PC-3 (cell line): Measurements from ENCODE around the gene CIAO3.

Experiments
- EZH2 ChIP-seq: fragments of 300-600 bp; sonication (generic); IDR thresholded peaks from one replicate; pipeline ENCODE4 v1.6.1; 2017; ENCODE audit warnings: antibody characterized with exemption, mild to moderate bottlenecking, low read length; ENCODE audit not compliant: unreplicated experiment
- TF ChIP-seq, protein P1 (sequence below): fragments of 300-600 bp; sonication (generic); conservative IDR thresholded peaks from 2 replicates; pipeline ENCODE4 v1.5.1; 2017; ENCODE audit warnings: antibody characterized with exemption, low read depth, mild to moderate bottlenecking, low read length

- TF ChIP-seq, protein P1, sequence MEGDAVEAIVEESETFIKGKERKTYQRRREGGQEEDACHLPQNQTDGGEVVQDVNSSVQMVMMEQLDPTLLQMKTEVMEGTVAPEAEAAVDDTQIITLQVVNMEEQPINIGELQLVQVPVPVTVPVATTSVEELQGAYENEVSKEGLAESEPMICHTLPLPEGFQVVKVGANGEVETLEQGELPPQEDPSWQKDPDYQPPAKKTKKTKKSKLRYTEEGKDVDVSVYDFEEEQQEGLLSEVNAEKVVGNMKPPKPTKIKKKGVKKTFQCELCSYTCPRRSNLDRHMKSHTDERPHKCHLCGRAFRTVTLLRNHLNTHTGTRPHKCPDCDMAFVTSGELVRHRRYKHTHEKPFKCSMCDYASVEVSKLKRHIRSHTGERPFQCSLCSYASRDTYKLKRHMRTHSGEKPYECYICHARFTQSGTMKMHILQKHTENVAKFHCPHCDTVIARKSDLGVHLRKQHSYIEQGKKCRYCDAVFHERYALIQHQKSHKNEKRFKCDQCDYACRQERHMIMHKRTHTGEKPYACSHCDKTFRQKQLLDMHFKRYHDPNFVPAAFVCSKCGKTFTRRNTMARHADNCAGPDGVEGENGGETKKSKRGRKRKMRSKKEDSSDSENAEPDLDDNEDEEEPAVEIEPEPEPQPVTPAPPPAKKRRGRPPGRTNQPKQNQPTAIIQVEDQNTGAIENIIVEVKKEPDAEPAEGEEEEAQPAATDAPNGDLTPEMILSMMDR, result no peak
- no peak for TF ChIP-seq EZH2
Observed at GRCh38 chr16:682493-683395, 58.1 kb downstream of the CIAO3 start.
